ENCODE measurements around the gene NMNAT2.

Gene NMNAT2

GRCh38 chr1:183365676-183366075 is 52.5 kb downstream of the NMNAT2 start:
- no peaks in the 10 kb centered on the region for H3K79me1 ChIP-seq (ENCODE audit: low read depth, low read length)
- no peak overlapping the region for H3K23ac ChIP-seq (ENCODE audit: low read depth, low read length, poor library complexity)
- no peaks in the 10 kb centered on the region for H3K9me3 ChIP-seq (replicated peaks in 1 of 2; ENCODE audit: control insufficient read depth in 2 of 2, insufficient read depth in 1 of 2, low read depth in 1 of 2, low read length in 2 of 2)
- H3K36me3 ChIP-seq (replicated peaks in 1 of 2; ENCODE audit: control insufficient read depth in 2 of 2, insufficient read depth in 2 of 2, low read length in 2 of 2), result no peaks in the 10 kb centered on the region
- H3K4ac ChIP-seq (ENCODE audit: low read length), result no peak overlapping the region
- no peak for DNase-seq (ENCODE audit: low spot score)
- no peak overlapping the region for H2BK15ac ChIP-seq (ENCODE audit: low read length)
- H3K27me3 ChIP-seq (ENCODE audit: control insufficient read depth in 3 of 3, insufficient read depth in 3 of 3, low read depth in 1 of 3, low read length in 3 of 3), result no peaks in the 10 kb centered on the region
- no peak overlapping the region for H3K14ac ChIP-seq (ENCODE audit: low read length)
- no peak overlapping the region for H3K18ac ChIP-seq (ENCODE audit: low read length)
- peaks cover 0 to 2% of the 10 kb centered on the region in 2 donors for H3K4me1 ChIP-seq (ENCODE audit: control insufficient read depth in 2 of 2, insufficient read depth in 1 of 2, low read depth in 1 of 2, low read length in 2 of 2)
- H3K4me3 ChIP-seq (ENCODE audit: low read length in 2 of 2), result no peak overlapping the region
- no peak overlapping the region for H3K27ac ChIP-seq (replicated peaks; ENCODE audit: low read length)
- no peak overlapping the region for H2AFZ ChIP-seq (ENCODE audit: low read length)
- no peak overlapping the region for H3K4me2 ChIP-seq (ENCODE audit: insufficient read depth, low read length, poor library complexity, severe bottlenecking)
- H3K9ac ChIP-seq (ENCODE audit: low read depth, low read length, poor library complexity), result no peak overlapping the region
- no peak overlapping the region for H4K8ac ChIP-seq (ENCODE audit: low read depth, low read length)
- no peak overlapping the region for H4K91ac ChIP-seq (ENCODE audit: low read depth, low read length, poor library complexity)
- H2BK120ac ChIP-seq (ENCODE audit: low read depth, low read length), result no peak overlapping the region
- WGBS, 2 donors (ENCODE audit: extremely low coverage in 2 of 2, insufficient read length in 2 of 2, insufficient replicate concordance in 1 of 2), result no CpG with 5 or more reads among the region's 2 CpGs
- no peak overlapping the region for H2AK5ac ChIP-seq (ENCODE audit: low read depth, low read length)
- H2BK5ac ChIP-seq (ENCODE audit: low read length), result no peak overlapping the region
- H2BK12ac ChIP-seq (ENCODE audit: low read length), result no peak overlapping the region

GRCh38 chr1:183365093-183365492 is 53.1 kb downstream of the NMNAT2 start:
- Histone ChIP-seq H3K23ac (ENCODE audit: low read depth, low read length, poor library complexity) (no peak overlapping the region), H3K18ac (ENCODE audit: low read length) (no peak overlapping the region), H3K79me1 (ENCODE audit: low read depth, low read length) (no peaks in the 10 kb centered on the region), H4K8ac (ENCODE audit: low read depth, low read length) (no peak overlapping the region), H3K36me3 (replicated peaks in 1 of 2; ENCODE audit: control insufficient read depth in 2 of 2, insufficient read depth in 2 of 2, low read length in 2 of 2) (no peaks in the 10 kb centered on the region), H3K4me3 (ENCODE audit: low read length in 2 of 2) (no peak overlapping the region), H3K9me3 (replicated peaks in 1 of 2; ENCODE audit: control insufficient read depth in 2 of 2, insufficient read depth in 1 of 2, low read depth in 1 of 2, low read length in 2 of 2) (no peaks in the 10 kb centered on the region), H2BK15ac (ENCODE audit: low read length) (no peak overlapping the region), H2BK120ac (ENCODE audit: low read depth, low read length) (no peak overlapping the region), H3K14ac (ENCODE audit: low read length) (no peak overlapping the region), H3K27me3 (ENCODE audit: control insufficient read depth in 3 of 3, insufficient read depth in 3 of 3, low read depth in 1 of 3, low read length in 3 of 3) (no peaks in the 10 kb centered on the region), H2AFZ (ENCODE audit: low read length) (no peak overlapping the region), H2BK5ac (ENCODE audit: low read length) (no peak overlapping the region), H3K4ac (ENCODE audit: low read length) (no peak overlapping the region), H3K4me1 (ENCODE audit: control insufficient read depth in 2 of 2, insufficient read depth in 1 of 2, low read depth in 1 of 2, low read length in 2 of 2) (peaks cover 0 to 2% of the 10 kb centered on the region in 2 donors), H2BK12ac (ENCODE audit: low read length) (no peak overlapping the region), H3K4me2 (ENCODE audit: insufficient read depth, low read length, poor library complexity, severe bottlenecking) (no peak overlapping the region), H2AK5ac (ENCODE audit: low read depth, low read length) (no peak overlapping the region), H3K27ac (replicated peaks; ENCODE audit: low read length) (no peak overlapping the region), H4K91ac (ENCODE audit: low read depth, low read length, poor library complexity) (no peak overlapping the region), H3K9ac (ENCODE audit: low read depth, low read length, poor library complexity) (no peak overlapping the region)
- DNase-seq (ENCODE audit: low spot score), result no peak
- no CpG with 5 or more reads among the region's 4 CpGs for WGBS, 2 donors (ENCODE audit: extremely low coverage in 2 of 2, insufficient read length in 2 of 2, insufficient replicate concordance in 1 of 2)

GRCh38 chr1:183363972-183364371 is 54.2 kb downstream of the NMNAT2 start:
- H2BK5ac ChIP-seq (ENCODE audit: low read length), result no peak overlapping the region
- H2AFZ ChIP-seq (ENCODE audit: low read length), result no peak overlapping the region
- no peak overlapping the region for H3K14ac ChIP-seq (ENCODE audit: low read length)
- no peak overlapping the region for H3K27ac ChIP-seq (replicated peaks; ENCODE audit: low read length)
- H3K4me2 ChIP-seq (ENCODE audit: insufficient read depth, low read length, poor library complexity, severe bottlenecking), result no peak overlapping the region
- no peak overlapping the region for H4K91ac ChIP-seq (ENCODE audit: low read depth, low read length, poor library complexity)
- no peak overlapping the region for H3K4me3 ChIP-seq (ENCODE audit: low read length in 2 of 2)
- H2BK12ac ChIP-seq (ENCODE audit: low read length), result no peak overlapping the region
- no peak overlapping the region for H3K23ac ChIP-seq (ENCODE audit: low read depth, low read length, poor library complexity)
- H3K9ac ChIP-seq (ENCODE audit: low read depth, low read length, poor library complexity), result no peak overlapping the region
- no peak overlapping the region for H4K8ac ChIP-seq (ENCODE audit: low read depth, low read length)
- no peak overlapping the region for H3K18ac ChIP-seq (ENCODE audit: low read length)
- no peak overlapping the region for H3K4ac ChIP-seq (ENCODE audit: low read length)
- no peak for DNase-seq (ENCODE audit: low spot score)
- no peak overlapping the region for H2BK120ac ChIP-seq (ENCODE audit: low read depth, low read length)
- no CpG with 5 or more reads among the region's 3 CpGs for WGBS, 2 donors (ENCODE audit: extremely low coverage in 2 of 2, insufficient read length in 2 of 2, insufficient replicate concordance in 1 of 2)
- no peak overlapping the region for H2AK5ac ChIP-seq (ENCODE audit: low read depth, low read length)
- no peaks in the 10 kb centered on the region for H3K4me1 ChIP-seq (ENCODE audit: control insufficient read depth in 2 of 2, insufficient read depth in 1 of 2, low read depth in 1 of 2, low read length in 2 of 2)
- no peaks in the 10 kb centered on the region for H3K36me3 ChIP-seq (replicated peaks in 1 of 2; ENCODE audit: control insufficient read depth in 2 of 2, insufficient read depth in 2 of 2, low read length in 2 of 2)
- H2BK15ac ChIP-seq (ENCODE audit: low read length), result no peak overlapping the region
- H3K79me1 ChIP-seq (ENCODE audit: low read depth, low read length), result no peaks in the 10 kb centered on the region
- H3K9me3 ChIP-seq (replicated peaks in 1 of 2; ENCODE audit: control insufficient read depth in 2 of 2, insufficient read depth in 1 of 2, low read depth in 1 of 2, low read length in 2 of 2), result no peaks in the 10 kb centered on the region
- H3K27me3 ChIP-seq (ENCODE audit: control insufficient read depth in 3 of 3, insufficient read depth in 3 of 3, low read depth in 1 of 3, low read length in 3 of 3), result no peaks in the 10 kb centered on the region

- Histone ChIP-seq H3K9me3 (replicated peaks in 1 of 2; ENCODE audit: control insufficient read depth in 2 of 2, insufficient read depth in 1 of 2, low read depth in 1 of 2, low read length in 2 of 2) (no peaks in the 10 kb centered on the region), H4K8ac (ENCODE audit: low read depth, low read length) (no peak overlapping the region), H3K4me2 (ENCODE audit: insufficient read depth, low read length, poor library complexity, severe bottlenecking) (no peak overlapping the region), H2BK12ac (ENCODE audit: low read length) (no peak overlapping the region), H2AFZ (ENCODE audit: low read length) (no peak overlapping the region), H3K79me1 (ENCODE audit: low read depth, low read length) (no peaks in the 10 kb centered on the region), H4K91ac (ENCODE audit: low read depth, low read length, poor library complexity) (no peak overlapping the region), H2BK120ac (ENCODE audit: low read depth, low read length) (no peak overlapping the region), H3K18ac (ENCODE audit: low read length) (no peak overlapping the region), H3K27me3 (ENCODE audit: control insufficient read depth in 3 of 3, insufficient read depth in 3 of 3, low read depth in 1 of 3, low read length in 3 of 3) (no peaks in the 10 kb centered on the region), H3K9ac (ENCODE audit: low read depth, low read length, poor library complexity) (no peak overlapping the region), H3K14ac (ENCODE audit: low read length) (no peak overlapping the region), H3K36me3 (replicated peaks in 1 of 2; ENCODE audit: control insufficient read depth in 2 of 2, insufficient read depth in 2 of 2, low read length in 2 of 2) (no peaks in the 10 kb centered on the region), H2AK5ac (ENCODE audit: low read depth, low read length) (no peak overlapping the region), H2BK5ac (ENCODE audit: low read length) (no peak overlapping the region), H3K4me1 (ENCODE audit: control insufficient read depth in 2 of 2, insufficient read depth in 1 of 2, low read depth in 1 of 2, low read length in 2 of 2) (no peaks in the 10 kb centered on the region), H2BK15ac (ENCODE audit: low read length) (no peak overlapping the region), H3K4me3 (ENCODE audit: low read length in 2 of 2) (no peak overlapping the region), H3K27ac (replicated peaks; ENCODE audit: low read length) (no peak overlapping the region), H3K23ac (ENCODE audit: low read depth, low read length, poor library complexity) (no peak overlapping the region), H3K4ac (ENCODE audit: low read length) (no peak overlapping the region)
- no CpG with 5 or more reads among the region's 4 CpGs for WGBS, 2 donors (ENCODE audit: extremely low coverage in 2 of 2, insufficient read length in 2 of 2, insufficient replicate concordance in 1 of 2)
- DNase-seq (ENCODE audit: low spot score), result no peak
These were observed 57.1 kb downstream of the NMNAT2 start for GRCh38 chr1:183361081-183361480.
